Measurements from ENCODE around the gene ZNF79. TPM values are rescaled to one million over a fixed set of nuclear protein-coding genes. Genes with fewer than 3 reads are reported as not detected.

Gene ZNF79
- total and polyA plus RNA-seq, 2 experiments from 2014 or later, result 4.2 to 6.9 TPM

DNA sequence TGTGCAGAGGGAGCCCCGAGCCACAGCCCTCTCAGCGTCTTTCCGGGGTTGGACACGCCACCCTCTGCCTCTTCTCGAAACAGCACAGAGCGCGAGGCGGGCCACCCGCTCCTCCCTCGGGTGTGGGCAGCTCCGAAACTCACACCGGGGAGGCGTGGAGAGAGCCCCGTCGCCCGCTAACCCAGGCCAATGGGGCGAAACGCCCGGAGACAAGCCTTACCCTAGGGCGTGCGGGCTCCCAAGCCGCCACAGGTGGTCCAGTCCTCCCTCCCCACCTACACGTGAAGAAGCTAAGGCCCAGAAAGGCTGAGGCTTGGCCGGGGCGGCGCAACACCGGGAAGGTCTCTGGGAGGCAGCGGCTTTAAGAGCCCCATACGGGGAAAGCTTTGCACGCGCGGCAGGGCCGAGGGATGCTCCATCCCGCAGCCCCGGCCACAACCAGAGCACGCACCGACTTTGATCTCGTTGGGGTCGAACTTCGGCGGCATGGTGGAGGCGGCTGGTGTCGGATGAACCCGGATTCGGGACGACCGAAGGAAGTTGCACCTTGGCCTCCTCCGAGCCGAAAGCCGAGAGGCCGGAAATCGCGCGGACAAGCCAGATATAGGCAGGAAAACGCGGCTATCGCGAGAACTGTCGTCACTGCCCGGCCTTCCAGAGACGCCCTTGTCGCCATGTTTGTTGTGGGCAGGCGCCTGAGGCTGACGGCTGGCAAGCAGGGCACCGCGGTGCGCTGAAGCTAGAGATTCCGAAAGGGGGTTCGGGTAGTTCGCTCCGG is 26.8 kb downstream of the ZNF79 start, which contains the start of the genes LRSAM1 and RPL12:
LRSAM1 (plus strand) TSS at position 681 of the 778 bp plus-strand sequence. CDS start 3,018 bp downstream, outside the sequence.
RPL12 (minus strand) TSS at position 577 of the 778 bp plus-strand sequence; CDS start at position 488, 89 bp downstream.
- Histone ChIP-seq H3K4me2 (ENCODE audit: unreplicated experiment) (peak within 1 kb of the TSS; percentile 95), H3K27me3 (replicated peaks; ENCODE audit: insufficient read depth) (no peaks in the 10 kb centered on the region), H3K9me3 (ENCODE audit: low read depth) (no peaks in the 10 kb centered on the region), H3K9me2 (ENCODE audit: insufficient read depth) (no peaks in the 10 kb centered on the region), H3K9ac (peak within 1 kb of the TSS; percentile 98), H3K27ac (peak within 1 kb of the TSS; percentile 89), H2AFZ (peak within 1 kb of the TSS; percentile 93), H4K20me1 (ENCODE audit: insufficient read depth) (peaks cover 22% of the 10 kb centered on the region), H3K36me3 (ENCODE audit: low read depth) (peaks cover 33% of the 10 kb centered on the region), H3F3A (ENCODE audit: insufficient read depth) (peaks cover 46% of the 10 kb centered on the region), H3K4me1 (ENCODE audit: insufficient read depth) (0 out of 2 replicates have a peak, but pooled peaks cover 14% of the 10 kb centered on the region), H3K79me2 (ENCODE audit: insufficient read depth) (peaks cover 52% of the 10 kb centered on the region), H3K4me3 (peak within 1 kb of the TSS; percentile 91)
- in situ Hi-C loops (cut with MboI), result no loop called here
- TF ChIP-seq EZH2 (IDR thresholded peaks at IDR 0.05; ENCODE audit: insufficient read depth, poor library complexity, severe bottlenecking) (no peak), EZH2phosphoT487 (IDR thresholded peaks at IDR 0.05; ENCODE audit: insufficient read depth, low read depth) (no peak)
- WGBS, 2 experiments (ENCODE audit: low coverage in 1 of 2, low lambda C conversion rate in 2 of 2, missing lambda C conversion rate in 2 of 2), result 1% methylated on average over 66 to 69 of the region's 71 CpGs
- peak; percentile 96 for DNase-seq

DNA sequence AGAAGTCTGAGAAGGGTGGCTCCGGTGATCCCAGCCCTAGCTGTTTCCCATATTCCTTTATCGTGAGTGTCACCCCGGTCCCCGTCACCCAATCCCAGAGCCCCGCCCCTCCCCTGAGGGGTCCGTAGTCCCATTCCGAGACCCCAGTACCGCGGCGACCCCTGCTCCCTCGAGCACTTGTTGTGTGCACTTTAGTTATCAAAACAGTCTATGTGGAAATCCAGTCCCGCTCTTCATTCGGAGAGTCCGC is 27.4 kb downstream of the ZNF79 start:
- Histone ChIP-seq H3K36me3 (ENCODE audit: low read depth) (peaks cover 28% of the 10 kb centered on the region), H3K9ac (peak overlapping the region; percentile 98), H3K4me3 (peak overlapping the region; percentile 91), H3K9me2 (ENCODE audit: insufficient read depth) (no peaks in the 10 kb centered on the region), H3K4me1 (ENCODE audit: insufficient read depth) (0 out of 2 replicates have a peak, but pooled peaks cover 14% of the 10 kb centered on the region), H2AFZ (peak overlapping the region; percentile 93), H3K79me2 (ENCODE audit: insufficient read depth) (peaks cover 52% of the 10 kb centered on the region), H3K27ac (peak overlapping the region; percentile 89), H3F3A (ENCODE audit: insufficient read depth) (peaks cover 40% of the 10 kb centered on the region), H3K9me3 (ENCODE audit: low read depth) (no peaks in the 10 kb centered on the region), H4K20me1 (ENCODE audit: insufficient read depth) (peaks cover 22% of the 10 kb centered on the region), H3K4me2 (ENCODE audit: unreplicated experiment) (peak overlapping the region; percentile 84), H3K27me3 (replicated peaks; ENCODE audit: insufficient read depth) (no peaks in the 10 kb centered on the region)
- TF ChIP-seq EZH2phosphoT487 (IDR thresholded peaks at IDR 0.05; ENCODE audit: insufficient read depth, low read depth) (no peak), EZH2 (IDR thresholded peaks at IDR 0.05; ENCODE audit: insufficient read depth, poor library complexity, severe bottlenecking) (no peak)
- DNase-seq, result no peak
- 1 to 2% methylated on average over 14 of the region's 14 CpGs for WGBS, 2 experiments (ENCODE audit: low coverage in 1 of 2, low lambda C conversion rate in 2 of 2, missing lambda C conversion rate in 2 of 2)
- in situ Hi-C loops (cut with MboI), result no loop called here

DNA sequence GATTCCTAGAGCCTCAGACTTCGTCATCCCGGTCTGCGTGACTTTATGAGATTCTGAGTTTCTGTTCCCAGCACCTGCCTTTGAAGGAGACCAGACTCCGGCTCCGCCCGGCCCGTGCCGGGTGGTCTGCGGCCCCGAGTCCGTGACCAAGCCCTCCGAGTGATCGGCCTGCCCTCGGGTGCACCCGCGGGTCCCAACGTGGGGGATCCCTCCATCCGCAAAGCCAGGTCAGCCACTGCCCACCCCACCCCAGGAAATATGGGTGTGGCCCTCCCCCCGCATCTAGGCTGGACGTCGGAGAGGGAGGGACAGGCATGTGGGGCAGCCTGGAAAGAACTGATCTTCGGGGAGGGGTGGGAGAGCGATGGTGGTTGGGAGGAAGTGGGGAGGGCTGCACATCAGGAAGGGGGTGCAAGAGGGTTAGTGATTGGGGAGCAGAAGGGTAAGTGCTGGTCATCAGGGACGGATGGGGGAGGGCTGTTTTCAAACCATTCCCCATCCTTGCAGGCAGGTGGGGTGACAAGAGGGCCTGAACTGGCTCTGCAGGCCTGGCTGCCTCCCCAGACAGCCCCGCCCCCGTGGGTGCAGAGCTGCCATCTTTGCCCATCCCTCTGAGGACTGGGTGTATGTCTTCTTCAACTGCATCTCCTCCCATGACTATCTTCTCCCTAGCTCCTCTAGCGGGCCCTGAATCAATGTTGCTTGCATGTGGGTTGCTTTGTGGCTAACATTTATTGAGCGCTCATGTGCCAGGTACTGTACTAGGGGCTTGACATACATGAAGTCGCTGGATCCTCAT is 27.9 kb downstream of the ZNF79 start:
- H3K4me2 ChIP-seq (ENCODE audit: unreplicated experiment), result peak overlapping the region; percentile 84
- H3K4me3 ChIP-seq, result peak overlapping the region; percentile 91
- peaks cover 23% of the 10 kb centered on the region for H3K36me3 ChIP-seq (ENCODE audit: low read depth)
- peak overlapping the region; percentile 98 for H3K9ac ChIP-seq
- no peaks in the 10 kb centered on the region for H3K9me2 ChIP-seq (ENCODE audit: insufficient read depth)
- H3K27me3 ChIP-seq (replicated peaks; ENCODE audit: insufficient read depth), result no peaks in the 10 kb centered on the region
- H2AFZ ChIP-seq, result peak overlapping the region; percentile 93
- peaks cover 22% of the 10 kb centered on the region for H4K20me1 ChIP-seq (ENCODE audit: insufficient read depth)
- peaks cover 52% of the 10 kb centered on the region for H3K79me2 ChIP-seq (ENCODE audit: insufficient read depth)
- H3F3A ChIP-seq (ENCODE audit: insufficient read depth), result peaks cover 35% of the 10 kb centered on the region
- in situ Hi-C loops (cut with MboI), result no loop called here
- peak; percentile 81 for DNase-seq
- H3K4me1 ChIP-seq (ENCODE audit: insufficient read depth), result 0 out of 2 replicates have a peak, but pooled peaks cover 14% of the 10 kb centered on the region
- WGBS, 2 experiments (ENCODE audit: low coverage in 1 of 2, low lambda C conversion rate in 2 of 2, missing lambda C conversion rate in 2 of 2), result 8% methylated on average over 27 to 29 of the region's 29 CpGs
- no peak for TF ChIP-seq EZH2phosphoT487 (IDR thresholded peaks at IDR 0.05; ENCODE audit: insufficient read depth, low read depth)
- TF ChIP-seq EZH2 (IDR thresholded peaks at IDR 0.05; ENCODE audit: insufficient read depth, poor library complexity, severe bottlenecking), result no peak
- no peaks in the 10 kb centered on the region for H3K9me3 ChIP-seq (ENCODE audit: low read depth)
- H3K27ac ChIP-seq, result peak overlapping the region; percentile 89

DNA sequence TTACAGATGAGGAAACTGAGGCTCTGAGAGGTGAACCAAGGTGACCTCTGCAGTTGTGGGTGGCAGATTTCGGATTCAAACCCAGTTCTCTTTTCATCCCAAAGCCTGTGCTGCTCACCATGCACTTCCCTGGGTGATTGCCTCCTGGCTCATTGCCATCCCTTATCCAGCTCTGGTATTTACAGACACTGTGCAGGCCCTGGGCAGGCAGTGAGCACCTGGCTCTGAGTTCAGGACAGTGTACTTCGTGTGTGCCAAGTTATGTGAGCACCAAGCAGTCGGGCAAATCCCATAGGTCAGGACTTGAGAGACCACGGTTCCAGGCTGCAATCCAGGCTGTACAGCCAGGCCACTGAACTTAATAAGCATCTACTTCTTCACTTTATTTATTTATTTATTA is 28.5 kb downstream of the ZNF79 start:
- Histone ChIP-seq H3K4me2 (ENCODE audit: unreplicated experiment) (peak overlapping the region; percentile 84), H3K4me1 (ENCODE audit: insufficient read depth) (0 out of 2 replicates have a peak, but pooled peaks cover 14% of the 10 kb centered on the region), H3K9me2 (ENCODE audit: insufficient read depth) (no peaks in the 10 kb centered on the region), H3K27ac (no peak overlapping the region), H3K4me3 (peak overlapping the region; percentile 91), H3F3A (ENCODE audit: insufficient read depth) (peaks cover 29% of the 10 kb centered on the region), H3K9ac (no peak overlapping the region), H3K36me3 (ENCODE audit: low read depth) (peaks cover 16% of the 10 kb centered on the region), H3K79me2 (ENCODE audit: insufficient read depth) (peaks cover 50% of the 10 kb centered on the region), H3K9me3 (ENCODE audit: low read depth) (no peaks in the 10 kb centered on the region), H2AFZ (no peak overlapping the region), H3K27me3 (replicated peaks; ENCODE audit: insufficient read depth) (no peaks in the 10 kb centered on the region), H4K20me1 (ENCODE audit: insufficient read depth) (peaks cover 22% of the 10 kb centered on the region)
- WGBS, 2 experiments (ENCODE audit: low coverage in 1 of 2, low lambda C conversion rate in 2 of 2, missing lambda C conversion rate in 2 of 2), result 88 to 93% methylated on average over 4 of the region's 4 CpGs
- no peak for TF ChIP-seq EZH2 (IDR thresholded peaks at IDR 0.05; ENCODE audit: insufficient read depth, poor library complexity, severe bottlenecking)
- TF ChIP-seq EZH2phosphoT487 (IDR thresholded peaks at IDR 0.05; ENCODE audit: insufficient read depth, low read depth), result no peak
- no peak for DNase-seq
- in situ Hi-C loops (cut with MboI), result no loop called here
